Measurements from ENCODE around the gene TLE1.
"Not testable (repeated sequence)": the region's sequence is repeated elsewhere in the genome, so short reads cannot be mapped to it uniquely, and the experiment has no call there.

TLE1 gene

DNA sequence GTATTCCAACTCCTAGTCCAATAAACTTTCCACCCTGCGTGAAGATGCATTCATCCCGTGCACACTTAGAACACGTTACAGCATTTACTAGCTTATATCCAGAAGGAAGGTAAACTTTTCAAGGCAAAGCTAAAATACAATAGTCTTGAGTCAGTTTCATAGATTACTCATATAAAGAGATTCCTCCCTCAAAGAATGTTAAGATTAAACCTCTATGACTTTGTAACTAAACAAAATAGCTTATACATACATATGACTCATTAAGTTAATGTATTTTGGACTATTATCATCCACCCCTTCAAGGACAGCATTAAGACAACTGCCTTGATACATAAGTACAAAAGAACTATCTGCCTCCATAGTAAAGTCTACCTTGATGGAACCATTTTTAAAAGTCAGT is 36.1 kb downstream of the TLE1 start:
- no peak for DNase-seq (ENCODE audit: low read depth, low spot score)

DNA sequence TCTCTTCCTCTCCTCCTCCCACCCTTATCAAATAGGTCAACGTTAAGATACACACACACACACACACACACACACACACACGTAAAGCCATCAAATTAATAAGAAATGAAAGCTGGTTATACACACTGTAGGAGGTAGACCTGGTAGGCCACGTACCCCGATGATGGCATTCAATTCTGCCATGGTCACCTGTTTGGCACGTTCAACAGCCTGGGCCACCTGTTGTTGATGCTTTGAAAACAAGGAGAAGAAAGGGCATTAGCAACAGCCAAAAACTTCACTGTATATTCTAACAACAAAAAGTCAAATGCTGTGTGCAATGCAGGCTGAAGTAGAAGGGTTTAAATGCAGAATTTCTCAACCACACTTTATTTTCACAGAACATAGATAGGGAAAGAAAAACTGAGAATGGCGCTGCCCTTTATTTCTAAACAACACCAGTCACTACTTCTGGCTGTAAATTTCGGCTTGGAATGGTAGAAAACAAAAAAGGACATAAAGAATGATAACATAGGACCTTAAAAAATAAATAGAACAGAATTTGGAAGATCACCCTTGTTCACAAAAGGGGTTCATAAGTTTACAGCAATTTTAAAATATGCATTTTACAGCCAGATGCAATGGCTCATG is 37.2 kb downstream of the TLE1 start:
- no peak for DNase-seq (ENCODE audit: low read depth, low spot score)

DNA sequence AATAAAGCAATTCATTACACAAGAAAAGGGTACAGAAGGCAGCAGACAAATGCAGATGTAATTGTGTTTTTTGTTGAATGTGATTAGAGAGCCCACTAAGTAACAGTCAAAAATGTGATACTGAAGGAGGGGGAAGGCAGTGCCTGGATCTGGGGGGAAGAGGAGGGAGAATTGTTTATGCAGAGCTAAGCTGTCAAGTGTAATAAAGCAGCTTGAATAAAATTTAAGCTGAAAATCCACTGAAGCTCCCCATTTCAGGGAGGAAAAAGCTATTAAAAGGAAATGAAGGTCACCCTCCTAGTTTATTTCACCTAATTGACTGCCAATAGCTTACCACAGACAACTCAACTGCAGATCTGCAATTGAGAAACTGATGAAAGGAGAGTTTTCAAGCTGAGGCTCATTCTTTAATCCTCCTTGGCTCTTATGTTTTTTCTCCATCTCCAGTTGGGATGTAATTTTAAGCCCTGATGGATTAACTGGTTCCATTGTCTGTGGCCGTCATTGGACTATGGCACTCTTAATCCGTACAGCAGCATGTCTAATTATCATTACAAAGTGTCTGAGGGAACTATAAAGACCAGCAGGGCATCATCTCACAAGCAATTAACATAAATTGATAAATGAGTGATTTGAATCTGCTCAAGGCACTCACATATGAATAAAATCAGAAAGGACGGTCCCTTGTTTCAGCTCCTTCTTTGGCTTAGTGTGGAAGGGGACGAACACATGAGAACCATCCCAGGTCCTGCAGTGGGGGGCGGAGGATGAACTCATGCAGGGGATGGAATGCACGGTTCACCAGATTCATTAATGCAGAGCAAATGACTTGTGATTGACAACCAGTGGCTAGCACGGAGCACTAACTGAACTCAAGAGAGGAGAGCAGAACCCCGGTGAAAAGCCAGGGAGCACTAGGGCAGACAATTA is 38.5 kb downstream of the TLE1 start:
- DNase-seq (ENCODE audit: low read depth, low spot score) = no peak

DNA sequence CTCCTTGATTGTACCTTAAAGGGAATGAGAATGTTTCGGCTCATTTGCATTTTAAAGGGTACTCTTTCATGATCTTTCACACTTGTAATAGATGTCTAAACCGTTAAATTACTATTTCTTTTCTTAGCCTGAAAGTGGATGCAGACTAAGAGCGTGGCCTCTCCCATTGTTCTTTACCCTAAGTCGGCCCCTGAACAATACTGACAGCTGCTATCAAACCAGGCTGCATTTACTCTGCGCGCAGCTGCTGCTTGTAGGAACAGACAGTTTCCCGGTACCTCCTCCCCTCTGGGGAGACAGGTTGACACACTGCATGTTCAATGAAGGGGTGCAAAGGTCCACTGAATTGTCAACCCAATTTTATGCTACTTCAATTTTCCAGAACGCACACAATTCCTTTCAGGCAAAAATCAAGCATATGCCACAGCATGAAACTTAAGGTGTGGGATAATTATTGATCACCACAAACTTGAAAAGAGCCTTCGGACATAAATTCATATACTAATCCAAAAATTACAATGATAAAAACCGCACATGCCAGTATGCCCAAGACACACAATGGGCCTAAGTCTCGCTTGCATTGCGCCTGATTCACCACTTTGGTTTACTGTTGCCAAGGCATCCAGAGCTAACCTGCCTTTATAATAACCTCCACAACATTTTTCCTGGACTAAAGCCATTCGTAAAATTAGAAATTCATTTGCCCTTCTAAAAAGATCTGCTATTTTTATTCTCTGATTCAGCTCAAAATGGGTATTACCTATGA is 39.7 kb downstream of the TLE1 start:
- no peak for DNase-seq (ENCODE audit: low read depth, low spot score)

DNA sequence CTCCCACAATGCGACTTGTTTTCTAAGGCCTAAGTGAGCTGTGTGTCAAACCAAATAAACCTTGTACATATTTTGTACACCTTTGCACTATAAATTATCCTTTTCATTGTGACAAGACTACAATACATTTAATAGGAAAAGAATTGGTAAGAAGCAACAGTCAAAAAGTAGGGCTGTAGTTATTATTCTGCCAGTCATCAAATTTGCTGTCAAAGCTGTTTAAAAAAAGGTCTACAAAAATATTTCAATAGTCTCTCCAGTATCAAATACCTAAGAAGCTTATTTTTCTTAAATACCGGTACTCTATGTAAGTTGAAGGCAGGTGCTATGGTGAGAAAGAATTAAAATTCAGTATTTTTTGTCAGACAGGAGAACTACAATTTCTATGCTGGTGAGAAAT is 40.5 kb downstream of the TLE1 start:
- DNase-seq (ENCODE audit: low read depth, low spot score) = no peak

DNA sequence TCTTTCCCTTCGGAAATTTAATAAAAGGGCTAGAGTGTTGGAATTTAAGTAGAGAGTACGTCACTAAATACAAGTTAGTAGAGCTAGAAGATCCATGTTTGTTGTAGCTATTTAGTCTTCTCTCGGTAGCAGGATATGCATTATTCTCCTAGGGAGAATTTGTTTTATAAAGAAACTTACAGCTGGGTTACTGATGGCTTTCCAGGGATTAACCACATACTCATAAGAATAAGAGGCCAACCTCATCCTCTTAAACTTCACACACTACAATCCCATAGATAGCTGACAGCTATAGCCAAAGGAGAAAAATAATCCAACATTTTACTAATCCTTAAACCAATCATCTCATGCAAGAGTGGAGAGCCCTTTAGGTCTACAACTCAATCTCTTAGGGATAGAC is 43.0 kb downstream of the TLE1 start:
- no peak for DNase-seq (ENCODE audit: low read depth, low spot score)

DNA sequence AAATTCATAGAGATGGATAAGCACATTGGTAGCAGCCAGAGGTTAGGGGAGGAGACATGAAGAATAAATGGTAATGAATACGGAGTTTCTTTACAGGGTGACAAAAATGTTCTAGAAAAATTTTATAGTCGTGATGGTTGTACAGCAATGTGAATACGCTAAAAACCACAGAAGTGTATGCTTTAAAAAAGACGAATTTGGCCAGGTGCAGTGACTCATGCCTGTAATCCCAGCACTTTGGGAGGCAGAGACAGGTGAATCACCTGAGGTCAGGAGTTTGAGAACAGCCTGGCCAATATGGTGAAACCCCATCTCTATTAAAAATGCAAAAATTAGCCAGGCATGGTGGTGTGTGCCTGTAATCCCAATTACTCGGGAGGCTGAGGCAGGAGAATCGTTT is 44.8 kb downstream of the TLE1 start:
- DNase-seq (ENCODE audit: low read depth, low spot score) = not testable (repeated sequence)

DNA sequence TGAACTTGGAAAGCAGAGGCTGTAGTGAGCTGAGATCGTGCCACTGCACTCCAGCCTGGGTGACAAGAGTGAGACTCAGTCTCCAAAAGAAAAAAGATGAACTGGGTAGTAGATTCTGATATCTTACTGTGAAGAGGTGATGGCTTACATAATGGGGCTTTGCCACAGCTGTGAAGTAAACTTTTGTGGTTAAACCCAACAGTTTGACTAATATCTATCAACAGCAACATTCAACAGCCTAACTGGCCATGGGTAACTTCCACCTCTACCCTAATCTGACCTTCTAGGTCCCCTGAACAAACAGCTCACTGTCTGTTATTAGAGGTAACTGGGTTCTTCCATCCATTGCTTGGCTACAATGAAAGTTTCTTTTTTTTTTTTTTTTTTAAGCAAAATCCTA is 52.1 kb downstream of the TLE1 start:
- DNase-seq (ENCODE audit: low read depth, low spot score) = no peak

DNA sequence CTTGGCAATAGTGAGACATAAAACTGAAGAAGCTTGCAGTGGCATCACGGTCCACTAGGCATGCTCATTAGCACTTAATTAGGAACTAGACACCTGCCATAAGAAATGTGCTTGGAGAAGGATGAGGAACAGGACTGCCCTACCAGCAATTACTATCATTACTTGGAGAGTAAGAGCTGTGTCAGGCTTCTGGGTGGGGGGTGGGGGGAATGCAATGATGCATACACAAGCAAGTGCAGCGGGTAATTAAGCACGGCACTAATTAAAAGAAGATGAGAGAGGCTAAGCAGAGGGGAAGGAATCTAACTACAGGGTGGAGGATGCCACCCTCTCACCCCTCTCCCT is 53.1 kb downstream of the TLE1 start:
- DNase-seq (ENCODE audit: low read depth, low spot score) = no peak

DNA sequence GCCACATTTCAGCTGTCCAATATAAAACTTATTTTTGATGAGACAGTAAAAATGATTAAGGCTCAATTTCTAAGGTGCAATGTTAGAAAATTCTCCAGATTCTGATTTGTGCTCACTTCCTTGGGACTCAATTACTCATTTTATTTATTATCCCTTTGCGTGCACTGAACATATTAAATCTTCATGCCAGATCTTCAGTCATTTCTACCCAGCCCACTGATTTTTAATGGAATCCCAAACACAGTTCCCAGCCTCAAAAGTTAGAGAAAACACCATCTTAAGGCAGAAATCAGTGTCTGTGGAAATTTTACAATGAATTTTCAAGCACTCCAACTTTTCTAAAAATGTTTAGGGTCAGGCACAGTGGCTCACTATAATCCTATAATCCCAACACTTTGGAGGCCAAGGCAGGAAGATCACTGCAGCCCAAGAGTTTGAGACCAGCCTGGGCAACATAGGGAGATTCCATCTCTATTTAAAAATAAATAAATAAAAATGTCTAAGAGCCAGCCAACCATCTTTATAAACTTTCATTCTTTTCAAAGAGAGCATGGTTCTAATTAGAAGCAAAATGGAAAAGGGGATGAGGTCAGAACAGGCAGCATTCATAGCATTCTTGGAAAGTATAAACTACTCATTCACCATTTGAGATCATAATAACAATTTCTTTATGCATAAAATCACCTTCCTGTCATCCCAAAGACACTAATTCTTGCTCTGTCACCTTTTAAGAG is 53.7 kb downstream of the TLE1 start:
- no peak for DNase-seq (ENCODE audit: low read depth, low spot score)

DNA sequence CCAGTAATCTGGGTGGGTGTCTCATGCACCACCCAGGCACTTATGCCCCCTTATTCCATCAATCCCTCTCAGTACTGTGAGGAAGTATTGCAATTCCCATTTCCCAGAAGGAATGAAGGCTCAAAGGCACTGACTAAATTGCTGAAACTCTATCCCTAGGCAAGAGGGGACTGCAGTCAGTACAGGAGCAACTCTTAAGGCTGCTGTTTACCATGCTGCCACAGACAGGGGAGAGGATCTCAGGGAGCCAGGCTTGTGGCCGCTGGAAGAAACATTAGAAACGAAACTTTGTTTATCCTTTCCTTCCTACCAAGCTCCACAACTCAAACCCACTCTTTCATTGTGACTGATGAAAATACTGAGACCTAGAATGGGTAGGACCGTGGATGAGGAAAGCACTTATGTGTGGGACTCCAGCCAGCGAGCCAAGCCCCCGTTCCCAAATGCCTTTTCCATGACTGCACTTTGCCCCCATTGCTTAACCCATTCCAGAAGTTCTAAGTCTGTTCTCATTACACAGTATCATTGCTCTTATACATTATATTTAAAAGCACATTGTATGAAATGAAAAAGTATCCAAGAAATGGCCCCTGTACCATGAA is 54.3 kb downstream of the TLE1 start:
- no peak for DNase-seq (ENCODE audit: low read depth, low spot score)

DNA sequence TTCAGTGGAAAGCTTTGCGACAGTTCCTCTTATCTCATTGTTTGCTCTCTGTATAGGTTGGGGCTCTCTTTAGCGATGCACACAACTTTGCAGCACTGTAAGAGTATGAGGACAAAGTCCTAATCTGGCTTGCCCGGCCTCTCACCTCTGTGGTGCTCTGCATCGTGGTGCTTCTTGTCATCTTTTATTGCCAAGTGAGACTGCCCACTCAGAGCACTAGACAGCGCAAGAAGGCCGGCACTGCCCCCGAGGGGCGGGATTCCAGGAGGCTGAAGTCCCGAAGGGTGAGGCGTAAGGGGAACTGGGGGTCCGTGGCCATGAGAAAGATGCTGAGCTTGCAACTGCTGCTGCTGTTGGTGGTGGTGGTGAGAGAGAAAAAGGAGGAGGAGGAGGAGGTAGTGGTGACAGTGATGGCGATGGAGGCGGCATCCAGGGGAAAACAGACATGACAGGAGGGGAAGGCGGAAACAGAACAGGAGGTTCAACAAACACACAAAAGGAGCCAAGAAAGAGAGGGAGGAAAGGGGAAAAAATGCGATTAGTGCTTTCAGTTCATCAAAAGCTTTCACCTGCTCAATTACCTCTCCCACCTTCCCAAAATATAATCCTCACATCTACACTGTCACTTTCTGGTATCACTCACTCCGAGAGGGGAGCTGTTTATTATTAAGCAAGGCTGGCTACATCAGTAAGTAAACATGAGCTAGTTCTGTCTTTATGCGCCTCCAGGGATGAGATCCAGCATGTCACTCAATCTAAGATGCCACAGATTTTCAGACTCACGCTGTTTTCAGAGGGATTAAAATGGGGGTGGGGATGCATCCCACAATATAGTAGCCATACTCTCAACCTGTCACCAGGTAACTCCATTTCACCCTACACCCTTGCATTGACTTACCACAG is 55.1 kb downstream of the TLE1 start:
- no peak for DNase-seq (ENCODE audit: low read depth, low spot score)

DNA sequence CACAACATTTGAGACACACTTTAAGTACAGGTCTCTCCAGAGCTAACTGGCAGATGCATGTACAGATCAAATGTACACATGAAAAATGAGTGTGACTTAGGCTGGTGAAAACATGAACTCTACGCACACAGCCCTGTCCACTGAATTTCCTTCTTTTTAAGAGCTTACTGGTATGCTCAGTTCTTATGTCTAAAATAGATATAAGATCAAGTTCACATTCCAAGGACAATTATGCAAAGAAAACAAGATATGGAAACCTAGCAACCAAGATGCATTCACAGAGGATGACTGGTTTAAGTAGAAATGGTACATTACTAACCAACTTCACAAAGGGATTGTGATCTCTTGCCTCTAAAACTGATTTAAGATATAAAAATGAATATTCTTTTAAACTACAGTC is 56.7 kb downstream of the TLE1 start:
- DNase-seq (ENCODE audit: low read depth, low spot score) = no peak

DNA sequence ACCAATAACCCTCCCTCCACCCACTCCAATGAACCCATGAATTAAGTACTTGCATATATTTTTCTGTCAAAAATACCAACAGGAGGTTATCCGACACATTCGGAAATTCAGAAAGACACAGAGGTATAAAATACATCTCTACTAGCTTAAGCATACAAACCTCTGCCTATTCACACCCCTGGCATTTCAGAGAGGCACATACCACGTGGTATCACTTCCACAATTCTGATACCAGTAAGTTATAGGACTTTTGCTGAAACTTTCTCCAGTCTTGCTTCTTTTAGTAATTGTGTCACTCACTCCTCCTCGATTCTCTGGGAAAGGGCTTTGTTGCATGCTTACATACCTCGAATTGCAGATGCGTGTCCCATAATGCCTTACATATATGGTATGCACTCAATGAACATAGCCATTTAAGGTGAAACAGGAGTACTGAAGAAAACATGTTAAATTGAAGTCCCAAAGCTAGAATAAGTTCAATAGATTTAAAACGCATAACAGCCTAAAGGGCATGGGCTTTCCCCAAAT is 58.1 kb downstream of the TLE1 start:
- DNase-seq (ENCODE audit: low read depth, low spot score) = no peak

DNA sequence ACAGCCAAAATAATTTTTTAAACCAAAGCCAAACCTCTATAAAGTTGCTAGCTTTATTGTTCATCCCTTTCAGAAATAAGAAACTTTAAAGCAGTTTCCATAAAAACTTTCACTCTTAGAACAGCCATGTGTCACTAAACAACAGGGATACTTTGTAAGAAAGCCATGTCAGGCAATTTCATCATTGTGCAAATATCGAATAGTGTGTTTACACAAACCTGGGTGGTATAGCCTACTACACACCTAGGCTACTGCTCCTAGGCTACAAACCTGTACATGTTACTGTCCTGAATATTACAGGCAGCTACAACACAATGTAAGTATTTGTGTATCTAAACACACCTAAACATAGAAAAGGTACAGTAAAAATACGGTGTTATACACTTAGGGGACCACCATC is 59.9 kb downstream of the TLE1 start:
- DNase-seq (ENCODE audit: low read depth, low spot score) = no peak

DNA sequence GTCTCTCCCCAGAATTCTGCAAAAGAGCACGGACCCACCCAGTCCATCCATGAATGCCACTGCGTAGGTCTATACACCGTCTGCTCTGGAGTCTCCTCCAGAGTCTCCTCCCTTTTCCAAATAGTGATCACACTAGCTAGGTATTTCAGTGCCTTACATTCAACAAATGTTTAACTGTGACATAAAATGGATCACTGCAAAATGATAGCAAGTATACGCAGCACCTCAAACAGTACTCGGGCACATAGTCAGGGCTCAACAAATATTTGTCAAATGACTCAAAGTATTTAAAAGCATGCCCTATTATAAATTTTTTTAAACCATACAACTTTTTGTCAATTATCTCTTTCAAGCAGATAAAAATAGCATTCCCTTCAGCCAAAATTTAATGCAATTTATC is 60.5 kb downstream of the TLE1 start:
- no peak for DNase-seq (ENCODE audit: low read depth, low spot score)

DNA sequence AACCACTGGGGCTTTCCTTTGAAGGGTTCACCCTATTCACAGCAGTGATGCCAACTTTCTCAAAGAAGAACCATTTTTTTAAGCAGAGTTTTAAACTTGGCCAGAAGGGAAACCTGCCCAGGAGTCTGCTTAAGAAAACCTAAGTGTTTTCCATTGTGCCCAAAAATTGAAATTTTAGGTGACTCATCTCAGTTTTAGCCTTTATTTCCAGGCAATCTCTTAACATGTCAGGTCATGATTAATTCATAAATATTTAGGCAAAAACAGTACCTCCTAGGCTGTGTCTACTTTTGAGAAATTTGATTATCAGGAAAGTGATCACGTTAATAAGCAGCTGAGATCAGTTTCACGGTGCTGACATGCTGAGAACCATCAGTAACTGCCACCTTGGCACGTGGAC is 61.9 kb downstream of the TLE1 start:
- DNase-seq (ENCODE audit: low read depth, low spot score) = no peak

DNA sequence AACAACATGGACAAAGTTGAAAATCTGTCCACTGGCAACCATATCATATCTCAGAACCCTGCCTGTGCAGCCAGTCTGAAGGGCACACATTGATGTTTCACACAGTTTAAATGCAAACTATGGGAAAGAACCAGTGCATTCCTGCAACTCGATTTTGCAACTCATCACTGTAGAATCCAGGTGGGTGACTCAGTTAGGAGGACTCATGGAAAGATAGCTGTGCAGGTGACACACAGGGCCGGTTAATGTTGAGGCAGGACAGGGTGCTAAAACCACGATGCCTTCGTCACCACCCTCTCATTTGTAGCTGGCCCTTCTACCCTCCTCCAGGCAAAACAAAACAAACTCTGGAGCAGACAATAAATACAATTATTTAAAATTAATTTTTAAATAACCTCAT is 62.8 kb downstream of the TLE1 start:
- no peak for DNase-seq (ENCODE audit: low read depth, low spot score)

DNA sequence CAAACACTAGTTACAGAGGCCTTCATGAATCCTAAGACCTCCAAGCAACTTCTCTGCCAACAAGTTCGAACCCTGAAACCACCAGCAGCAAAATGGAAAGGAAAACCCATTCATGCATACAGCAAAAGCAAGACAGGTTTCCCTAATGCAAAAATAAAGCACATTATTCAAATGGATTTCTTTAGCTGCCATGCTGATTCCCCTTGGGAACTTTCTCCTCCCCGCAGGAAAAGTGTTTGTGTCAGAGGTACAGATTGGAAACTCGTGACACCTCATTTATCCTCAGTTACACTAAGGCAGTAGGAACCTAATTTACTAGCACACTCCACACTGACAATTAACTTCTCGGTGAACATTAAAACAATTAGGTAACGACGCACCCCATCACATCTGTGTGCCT is 63.4 kb downstream of the TLE1 start:
- no peak for DNase-seq (ENCODE audit: low read depth, low spot score)

DNA sequence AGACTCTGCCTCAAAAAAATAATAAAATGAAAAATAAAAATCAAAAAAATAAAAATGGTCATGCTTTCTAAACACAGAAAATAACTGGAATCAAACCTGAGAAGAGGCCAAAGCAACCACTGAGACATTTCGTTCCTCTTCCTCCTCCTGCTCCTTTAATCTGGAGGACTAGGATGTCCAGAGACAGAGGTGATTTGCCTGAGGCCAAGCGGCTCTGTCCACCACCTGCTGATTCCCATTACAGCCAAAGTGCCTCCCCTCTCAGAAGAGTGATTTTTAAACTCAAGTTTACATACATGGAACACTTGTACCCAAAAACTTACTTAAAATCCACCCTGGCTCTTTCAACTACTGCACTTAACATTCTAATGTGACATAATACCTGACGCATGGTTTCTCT is 65.6 kb downstream of the TLE1 start:
- no peak for DNase-seq (ENCODE audit: low read depth, low spot score)

Measured in smooth muscle cell of the brain vasculature (primary cell).